Measurements from ENCODE around the gene ZNF107.

- TF ChIP-seq, protein P1, sequence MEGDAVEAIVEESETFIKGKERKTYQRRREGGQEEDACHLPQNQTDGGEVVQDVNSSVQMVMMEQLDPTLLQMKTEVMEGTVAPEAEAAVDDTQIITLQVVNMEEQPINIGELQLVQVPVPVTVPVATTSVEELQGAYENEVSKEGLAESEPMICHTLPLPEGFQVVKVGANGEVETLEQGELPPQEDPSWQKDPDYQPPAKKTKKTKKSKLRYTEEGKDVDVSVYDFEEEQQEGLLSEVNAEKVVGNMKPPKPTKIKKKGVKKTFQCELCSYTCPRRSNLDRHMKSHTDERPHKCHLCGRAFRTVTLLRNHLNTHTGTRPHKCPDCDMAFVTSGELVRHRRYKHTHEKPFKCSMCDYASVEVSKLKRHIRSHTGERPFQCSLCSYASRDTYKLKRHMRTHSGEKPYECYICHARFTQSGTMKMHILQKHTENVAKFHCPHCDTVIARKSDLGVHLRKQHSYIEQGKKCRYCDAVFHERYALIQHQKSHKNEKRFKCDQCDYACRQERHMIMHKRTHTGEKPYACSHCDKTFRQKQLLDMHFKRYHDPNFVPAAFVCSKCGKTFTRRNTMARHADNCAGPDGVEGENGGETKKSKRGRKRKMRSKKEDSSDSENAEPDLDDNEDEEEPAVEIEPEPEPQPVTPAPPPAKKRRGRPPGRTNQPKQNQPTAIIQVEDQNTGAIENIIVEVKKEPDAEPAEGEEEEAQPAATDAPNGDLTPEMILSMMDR (IDR thresholded peaks at IDR 0.05; ENCODE audit: low read depth, low read length, poor library complexity, severe bottlenecking): no peak
- TF ChIP-seq EZH2phosphoT487 (IDR thresholded peaks at IDR 0.05; ENCODE audit: borderline replicate concordance, low read length): no peak
Measured at GRCh38 chr7:64632029-64632428, 33.9 kb upstream of the ZNF107 start.

All from DOHH2 (cell line).